GM12875 (cell line): ENCODE results near the gene DNAJB8.

Experiments
- H3K4me3 ChIP-seq: one replicate; pipeline ENCODE4 v1.5.1; 2011; ENCODE audit warnings: low read depth, low read length, control low read depth
- TF ChIP-seq, protein P1 (sequence below): IDR thresholded peaks from 2 replicates; pipeline ENCODE4 v1.5.1; 2011; ENCODE audit warnings: low read depth, mild to moderate bottlenecking, control low read depth, inconsistent platforms, low read length, moderate library complexity, borderline replicate concordance; ENCODE audit not compliant: insufficient read depth

The DNAJB8 gene

DNA sequence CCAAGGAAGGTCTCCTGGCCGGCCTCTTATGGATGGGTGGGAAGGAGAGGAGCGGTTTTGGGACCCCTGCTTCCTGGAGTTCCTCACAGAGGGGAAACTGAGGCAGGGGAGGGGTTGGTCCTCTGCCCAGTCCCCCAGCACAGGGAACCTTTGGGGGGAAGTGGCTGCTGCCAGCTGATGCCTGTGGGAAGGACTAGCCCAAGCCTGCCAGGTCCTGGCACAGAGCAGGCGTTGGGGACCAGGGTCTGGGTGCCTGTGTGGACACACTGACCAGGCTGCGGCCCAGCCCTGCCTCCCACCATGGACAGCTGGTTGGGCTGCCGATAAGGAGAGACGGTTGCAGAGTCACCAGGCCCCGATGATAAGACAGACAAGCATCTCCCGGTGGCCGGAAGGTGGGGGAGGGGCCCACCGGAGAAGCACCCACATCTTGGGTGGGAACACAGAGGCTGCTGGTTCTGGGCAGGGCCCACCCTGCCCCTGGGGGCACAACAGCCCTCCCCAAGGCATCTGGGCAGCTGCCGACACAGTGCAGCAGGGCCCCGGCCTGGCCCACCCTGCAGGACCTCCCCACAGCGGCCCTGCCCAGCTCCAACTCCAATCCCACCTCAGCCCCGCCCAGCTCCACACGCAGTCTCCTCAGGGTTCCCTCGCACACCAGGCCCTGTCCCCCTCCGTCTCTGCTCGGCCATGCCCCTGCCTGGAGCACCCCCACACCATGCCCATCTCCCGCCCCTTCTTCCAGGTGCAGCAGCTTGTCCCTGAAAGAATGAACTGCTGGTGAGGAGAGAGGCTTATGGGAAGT, 50.7 kb downstream of the DNAJB8 start:
- TF ChIP-seq, protein P1, sequence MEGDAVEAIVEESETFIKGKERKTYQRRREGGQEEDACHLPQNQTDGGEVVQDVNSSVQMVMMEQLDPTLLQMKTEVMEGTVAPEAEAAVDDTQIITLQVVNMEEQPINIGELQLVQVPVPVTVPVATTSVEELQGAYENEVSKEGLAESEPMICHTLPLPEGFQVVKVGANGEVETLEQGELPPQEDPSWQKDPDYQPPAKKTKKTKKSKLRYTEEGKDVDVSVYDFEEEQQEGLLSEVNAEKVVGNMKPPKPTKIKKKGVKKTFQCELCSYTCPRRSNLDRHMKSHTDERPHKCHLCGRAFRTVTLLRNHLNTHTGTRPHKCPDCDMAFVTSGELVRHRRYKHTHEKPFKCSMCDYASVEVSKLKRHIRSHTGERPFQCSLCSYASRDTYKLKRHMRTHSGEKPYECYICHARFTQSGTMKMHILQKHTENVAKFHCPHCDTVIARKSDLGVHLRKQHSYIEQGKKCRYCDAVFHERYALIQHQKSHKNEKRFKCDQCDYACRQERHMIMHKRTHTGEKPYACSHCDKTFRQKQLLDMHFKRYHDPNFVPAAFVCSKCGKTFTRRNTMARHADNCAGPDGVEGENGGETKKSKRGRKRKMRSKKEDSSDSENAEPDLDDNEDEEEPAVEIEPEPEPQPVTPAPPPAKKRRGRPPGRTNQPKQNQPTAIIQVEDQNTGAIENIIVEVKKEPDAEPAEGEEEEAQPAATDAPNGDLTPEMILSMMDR = no peak
- no peak overlapping the region for H3K4me3 ChIP-seq

DNA sequence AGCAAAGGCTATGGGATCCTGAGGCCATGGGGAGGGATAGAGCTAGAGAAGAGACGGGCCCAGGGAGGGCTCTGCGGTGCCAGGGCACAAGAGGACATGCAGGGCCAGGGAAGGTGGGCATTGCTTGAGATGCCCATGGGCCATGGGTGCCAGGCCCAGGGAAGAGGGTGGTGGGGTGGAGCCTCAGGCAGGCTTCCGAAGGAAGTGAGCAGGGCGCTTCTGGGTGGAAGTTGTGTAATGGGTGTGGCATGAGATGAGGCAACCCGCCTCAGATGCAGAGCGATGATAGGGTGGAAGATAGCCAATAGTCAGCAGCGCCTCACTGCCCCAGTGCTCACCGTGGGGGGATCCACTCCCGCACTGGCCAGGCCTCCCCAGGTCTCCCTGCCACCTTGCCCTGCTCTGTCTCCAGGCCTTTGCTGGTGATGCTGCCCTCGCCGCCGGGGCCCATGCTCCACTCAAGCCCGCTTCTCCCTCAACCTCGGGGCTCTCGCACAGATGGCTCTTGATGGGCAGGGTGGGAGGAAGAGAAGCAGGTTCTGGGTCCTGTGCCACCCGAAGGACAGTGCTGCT, 51.4 kb downstream of the DNAJB8 start:
- no peak overlapping the region for H3K4me3 ChIP-seq
- TF ChIP-seq, protein P1 = no peak

DNA sequence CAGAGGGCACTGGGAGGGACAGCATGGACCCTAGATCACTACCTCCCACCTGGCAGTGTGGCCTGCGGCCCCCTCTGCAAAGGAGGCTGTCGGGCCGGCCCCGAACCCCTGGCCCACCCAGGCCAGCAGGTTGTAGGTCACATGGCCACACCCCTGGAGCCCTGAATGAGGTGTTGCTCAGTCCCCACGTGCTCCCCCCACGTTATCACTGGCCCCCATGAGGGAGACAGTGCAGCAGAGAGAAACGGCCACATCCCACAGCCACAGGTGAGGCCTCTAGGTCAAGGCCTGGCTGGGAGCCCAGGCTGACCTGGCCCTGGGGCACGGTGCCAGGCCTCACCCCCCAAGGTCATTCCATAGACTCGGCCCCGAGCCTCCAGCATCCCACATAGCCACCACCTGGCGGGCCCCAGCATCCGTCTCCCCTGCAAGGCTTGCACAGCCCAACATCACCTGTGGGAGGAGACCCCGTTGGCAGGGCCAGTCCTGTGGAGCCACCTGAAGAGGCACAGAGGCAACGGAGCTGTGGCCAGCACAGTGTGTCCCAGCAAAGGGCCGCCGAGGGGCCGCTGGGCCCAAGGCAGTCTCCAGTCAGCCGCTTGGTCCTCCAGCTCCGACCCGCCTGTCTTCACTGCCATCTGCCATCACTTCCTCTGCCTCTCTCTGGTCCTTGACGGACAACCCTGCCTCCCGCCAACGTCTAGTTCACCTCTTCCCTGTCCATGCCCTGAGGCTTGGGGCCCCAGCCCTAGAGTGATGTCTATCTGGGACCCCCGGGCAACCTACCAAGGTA, 53.1 kb downstream of the DNAJB8 start:
- TF ChIP-seq, protein P1 = no peak
- H3K4me3 ChIP-seq = no peak overlapping the region

DNA sequence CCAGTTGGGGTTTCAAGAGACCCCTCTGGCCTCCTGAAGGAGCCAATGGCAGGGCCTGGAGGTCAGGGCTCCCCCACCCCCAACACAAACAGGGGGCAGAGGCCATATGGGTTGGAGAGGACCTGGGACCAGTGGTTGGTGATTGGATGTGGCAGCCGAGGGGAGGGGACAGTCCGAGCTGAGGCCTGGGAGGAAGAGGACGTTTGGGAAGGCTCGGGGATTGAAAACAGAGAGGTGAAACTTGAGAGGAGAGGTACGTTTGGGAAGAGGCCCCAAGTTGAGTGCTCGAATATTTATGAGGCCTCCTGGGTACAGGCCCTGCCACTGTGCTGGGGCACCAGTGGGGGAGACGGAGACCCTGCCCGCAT, 53.7 kb downstream of the DNAJB8 start:
- TF ChIP-seq, protein P1 = no peak
- H3K4me3 ChIP-seq = no peak overlapping the region
